K562 (cell line): Measurements from ENCODE around the gene KLHDC7B. TPM values are rescaled to one million over a fixed set of nuclear protein-coding genes. Genes with fewer than 3 reads are reported as not detected.

Experiments
- BRD9 ChIP-seq: fragments of 450-650 bp; IDR thresholded peaks from 2 replicates; pipeline ENCODE4 v1.6.1; 2018; ENCODE audit warnings: low read depth; ENCODE audit not compliant: partially characterized antibody
- CTBP1 ChIP-seq: fragments of 450-650 bp; IDR thresholded peaks from 2 replicates; pipeline ENCODE4 v1.6.1; 2016; ENCODE audit warnings: borderline replicate concordance
- GABPA ChIP-seq: fragments of 200-800 bp; sonication (Bioruptor generic); conservative IDR thresholded peaks from 2 replicates; pipeline ENCODE4 v1.6.1; 2016; ENCODE audit warnings: low read depth, missing genetic modification characterization, missing compliant biosample characterization
- GABPB1 ChIP-seq: sonication (generic); formaldehyde crosslinking; IDR thresholded peaks from 2 replicates; pipeline ENCODE4 v1.8.0; 2022; ENCODE audit warnings: mild to moderate bottlenecking, missing genetic modification reagents
- HIVEP1 ChIP-seq: fragments of 250-450 bp; sonication (Bioruptor Pico); IDR thresholded peaks from 2 replicates; pipeline ENCODE4 v1.4.0; 2020; ENCODE audit warnings: mild to moderate bottlenecking
- KAT2B ChIP-seq: IDR thresholded peaks from one replicate; pipeline ENCODE4 v1.6.1; 2012; ENCODE audit warnings: low read depth, mild to moderate bottlenecking, control low read depth, inconsistent platforms, low read length, moderate library complexity
- NCOA6 ChIP-seq: fragments of 450-650 bp; IDR thresholded peaks from 2 replicates; pipeline ENCODE4 v1.6.1; 2017; ENCODE audit warnings: mild to moderate bottlenecking
- NRF1 ChIP-seq, 2 experiments: fragments of 450-650 bp; IDR thresholded peaks in 1 of 2; conservative IDR thresholded peaks in 1 of 2; 2 replicates each; pipeline ENCODE4 v1.6.1; 2014; ENCODE audit warnings: mild to moderate bottlenecking in 2 of 2
- POLR2AphosphoS5 ChIP-seq: IDR thresholded peaks from 2 replicates; pipeline ENCODE4 v1.6.1; 2011; ENCODE audit warnings: mild to moderate bottlenecking, low read depth, low read length, moderate library complexity; ENCODE audit not compliant: control insufficient read depth, insufficient read depth
- RBM34 ChIP-seq: fragments of 200-400 bp; formaldehyde crosslinking; IDR thresholded peaks from 2 replicates; pipeline ENCODE4 v1.6.1; 2018; ENCODE audit warnings: low read length, borderline replicate concordance; ENCODE audit not compliant: insufficient read depth
- TBP ChIP-seq: optimal IDR thresholded peaks from 2 replicates; pipeline ENCODE3; 2011; ENCODE audit warnings: low read depth, low read length, improper control_type of control experiment
- ZNF140 ChIP-seq: fragments of 250-450 bp; sonication (Bioruptor Pico); IDR thresholded peaks from 2 replicates; pipeline ENCODE4 v1.8.0; 2021; ENCODE audit warnings: moderate library complexity, mild to moderate bottlenecking, inconsistent platforms
- ZNF143 ChIP-seq: sonication (generic); formaldehyde crosslinking; IDR thresholded peaks from 2 replicates; pipeline ENCODE4 v1.9.0; 2022; ENCODE audit warnings: mild to moderate bottlenecking, missing genetic modification reagents
- ZNF174 ChIP-seq: fragments of 250-450 bp; sonication (Bioruptor Pico); IDR thresholded peaks from 2 replicates; pipeline ENCODE4 v1.4.0; 2020; ENCODE audit warnings: mild to moderate bottlenecking
- polyA plus RNA-seq, 8 experiments: library from polyadenylated mRNA; depleted of rRNA in 4 of 8; stranded (reverse) in 5 of 8; unstranded in 3 of 8; fragments of >200 nt; fragmentation: Nextera tagmentation in 2 of 8; fragmentation: Illumina TruSeq in 1 of 8; extraction: Ambion mirVana in 2 of 8; extraction: Trizol in 1 of 8; gene quantifications; 2 replicates each; pipeline versions ENCODE4 v1.2.1 to v1.2.3, GENCODE V29; 2011 to 2014; ENCODE audit warnings: inconsistent platforms in 1 of 8, missing spikeins in 1 of 8
- total RNA-seq, 7 experiments: library from RNA; depleted of rRNA in 6 of 7; stranded (reverse); fragments of >200 nt in 6 of 7; fragmentation: Illumina TruSeq in 2 of 7; extraction: Trizol in 2 of 7; gene quantifications; 2 replicates each; pipeline versions ENCODE4 v1.2.1 to v1.2.3, GENCODE V29; 2011 to 2021; ENCODE audit warnings: low replicate concordance in 1 of 7
- TF ChIP-seq, protein P1 (sequence below): IDR thresholded peaks from 2 replicates; pipeline ENCODE4 v1.6.1; 2011; ENCODE audit warnings: borderline replicate concordance, low read depth, mild to moderate bottlenecking, moderate library complexity, low read length; ENCODE audit not compliant: insufficient read depth, poor library complexity, severe bottlenecking
- TF ChIP-seq, protein P2 (sequence below), 2 experiments: IDR thresholded peaks; 2 replicates each; pipeline ENCODE4 v1.6.1; 2012; ENCODE audit warnings: improper control_type of control experiment in 2 of 2, low read depth in 2 of 2, low read length in 2 of 2, borderline replicate concordance in 1 of 2
- TF ChIP-seq, protein P3 (sequence below): fragments of 250-450 bp; sonication (Bioruptor Pico); IDR thresholded peaks from 2 replicates; pipeline ENCODE4 v1.8.0; 2021; ENCODE audit warnings: moderate library complexity, mild to moderate bottlenecking, inconsistent platforms
- TF ChIP-seq, protein P4 (sequence below): fragments of 450-650 bp; IDR thresholded peaks from 2 replicates; pipeline ENCODE4 v1.6.1; 2016; ENCODE audit warnings: borderline replicate concordance

KLHDC7B gene
- total and polyA plus RNA-seq, 9 of the 15 experiments (the other 6 are each of a cell fraction or from before 2014, with no cell fraction given) = 0.04 to 0.22 (median 0.05) TPM; not detected in 4

DNA sequence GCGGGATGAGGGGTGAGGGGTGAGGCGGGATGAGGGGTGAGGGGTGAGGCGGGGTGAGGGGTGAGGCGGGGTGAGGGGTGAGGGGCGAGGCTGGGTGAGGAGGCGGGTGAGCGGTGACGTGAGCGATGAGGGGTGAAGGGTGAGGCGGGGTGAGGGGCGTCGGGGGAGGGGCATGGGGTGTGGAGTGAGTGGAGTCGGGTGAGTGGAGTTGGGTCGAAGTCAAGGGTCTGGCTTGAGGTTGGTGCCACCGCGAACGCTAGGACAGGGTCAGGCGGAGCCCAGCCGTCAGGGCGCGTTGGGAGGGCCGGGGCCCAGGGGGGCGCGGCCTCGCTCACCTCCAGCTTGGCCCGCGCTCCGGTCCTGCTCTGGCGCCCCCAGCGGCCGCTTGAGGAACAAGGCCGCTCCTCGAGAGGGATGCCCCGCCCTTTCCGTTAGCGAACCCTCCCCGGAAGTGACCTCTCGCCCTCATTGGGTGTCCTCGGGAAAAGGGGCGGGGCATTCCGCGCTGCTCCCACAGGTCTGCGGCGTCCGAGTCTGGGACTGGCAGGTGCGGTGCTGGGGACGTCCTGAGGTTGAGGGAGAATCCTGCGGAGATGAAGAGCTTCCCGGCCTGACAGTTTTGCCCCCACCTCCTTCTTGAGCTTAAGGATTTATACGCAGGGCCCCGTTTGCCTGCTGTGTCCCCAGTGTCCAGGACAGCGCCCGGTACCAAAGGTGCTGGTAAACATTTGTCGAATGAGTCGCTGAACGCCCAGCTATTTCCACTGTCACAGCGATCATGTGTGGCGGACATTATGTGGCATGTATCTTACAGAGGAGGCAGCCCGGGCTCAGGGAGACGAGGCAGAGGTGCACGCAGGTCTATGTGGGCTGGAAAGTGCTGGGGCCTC, 17.1 kb downstream of the KLHDC7B start, which contains the start of gene SYCE3 (continued):
- TF ChIP-seq NCOA6 = no peak
- TF ChIP-seq POLR2AphosphoS5 = no peak
- TF ChIP-seq CTBP1 = peak; percentile 76
- no peak for TF ChIP-seq ZNF140 (CRISPR knock-in tag)
- no peak for TF ChIP-seq KAT2B
- TF ChIP-seq, protein P1, sequence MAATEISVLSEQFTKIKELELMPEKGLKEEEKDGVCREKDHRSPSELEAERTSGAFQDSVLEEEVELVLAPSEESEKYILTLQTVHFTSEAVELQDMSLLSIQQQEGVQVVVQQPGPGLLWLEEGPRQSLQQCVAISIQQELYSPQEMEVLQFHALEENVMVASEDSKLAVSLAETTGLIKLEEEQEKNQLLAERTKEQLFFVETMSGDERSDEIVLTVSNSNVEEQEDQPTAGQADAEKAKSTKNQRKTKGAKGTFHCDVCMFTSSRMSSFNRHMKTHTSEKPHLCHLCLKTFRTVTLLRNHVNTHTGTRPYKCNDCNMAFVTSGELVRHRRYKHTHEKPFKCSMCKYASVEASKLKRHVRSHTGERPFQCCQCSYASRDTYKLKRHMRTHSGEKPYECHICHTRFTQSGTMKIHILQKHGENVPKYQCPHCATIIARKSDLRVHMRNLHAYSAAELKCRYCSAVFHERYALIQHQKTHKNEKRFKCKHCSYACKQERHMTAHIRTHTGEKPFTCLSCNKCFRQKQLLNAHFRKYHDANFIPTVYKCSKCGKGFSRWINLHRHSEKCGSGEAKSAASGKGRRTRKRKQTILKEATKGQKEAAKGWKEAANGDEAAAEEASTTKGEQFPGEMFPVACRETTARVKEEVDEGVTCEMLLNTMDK = peak; percentile 85
- no peak for TF ChIP-seq BRD9
- no peak for TF ChIP-seq HIVEP1 (CRISPR knock-in tag)
- no peak for TF ChIP-seq ZNF143
- TF ChIP-seq ZNF174 = no peak
- TF ChIP-seq, protein P2, sequence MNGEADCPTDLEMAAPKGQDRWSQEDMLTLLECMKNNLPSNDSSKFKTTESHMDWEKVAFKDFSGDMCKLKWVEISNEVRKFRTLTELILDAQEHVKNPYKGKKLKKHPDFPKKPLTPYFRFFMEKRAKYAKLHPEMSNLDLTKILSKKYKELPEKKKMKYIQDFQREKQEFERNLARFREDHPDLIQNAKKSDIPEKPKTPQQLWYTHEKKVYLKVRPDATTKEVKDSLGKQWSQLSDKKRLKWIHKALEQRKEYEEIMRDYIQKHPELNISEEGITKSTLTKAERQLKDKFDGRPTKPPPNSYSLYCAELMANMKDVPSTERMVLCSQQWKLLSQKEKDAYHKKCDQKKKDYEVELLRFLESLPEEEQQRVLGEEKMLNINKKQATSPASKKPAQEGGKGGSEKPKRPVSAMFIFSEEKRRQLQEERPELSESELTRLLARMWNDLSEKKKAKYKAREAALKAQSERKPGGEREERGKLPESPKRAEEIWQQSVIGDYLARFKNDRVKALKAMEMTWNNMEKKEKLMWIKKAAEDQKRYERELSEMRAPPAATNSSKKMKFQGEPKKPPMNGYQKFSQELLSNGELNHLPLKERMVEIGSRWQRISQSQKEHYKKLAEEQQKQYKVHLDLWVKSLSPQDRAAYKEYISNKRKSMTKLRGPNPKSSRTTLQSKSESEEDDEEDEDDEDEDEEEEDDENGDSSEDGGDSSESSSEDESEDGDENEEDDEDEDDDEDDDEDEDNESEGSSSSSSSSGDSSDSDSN (IDR thresholded peaks at IDR 0.05; ENCODE audit: borderline replicate concordance in 1 of 2, low read depth in 2 of 2, low read length in 2 of 2) = no peak
- peak; percentile 84 for TF ChIP-seq GABPA (tag)
- TF ChIP-seq, protein P3, sequence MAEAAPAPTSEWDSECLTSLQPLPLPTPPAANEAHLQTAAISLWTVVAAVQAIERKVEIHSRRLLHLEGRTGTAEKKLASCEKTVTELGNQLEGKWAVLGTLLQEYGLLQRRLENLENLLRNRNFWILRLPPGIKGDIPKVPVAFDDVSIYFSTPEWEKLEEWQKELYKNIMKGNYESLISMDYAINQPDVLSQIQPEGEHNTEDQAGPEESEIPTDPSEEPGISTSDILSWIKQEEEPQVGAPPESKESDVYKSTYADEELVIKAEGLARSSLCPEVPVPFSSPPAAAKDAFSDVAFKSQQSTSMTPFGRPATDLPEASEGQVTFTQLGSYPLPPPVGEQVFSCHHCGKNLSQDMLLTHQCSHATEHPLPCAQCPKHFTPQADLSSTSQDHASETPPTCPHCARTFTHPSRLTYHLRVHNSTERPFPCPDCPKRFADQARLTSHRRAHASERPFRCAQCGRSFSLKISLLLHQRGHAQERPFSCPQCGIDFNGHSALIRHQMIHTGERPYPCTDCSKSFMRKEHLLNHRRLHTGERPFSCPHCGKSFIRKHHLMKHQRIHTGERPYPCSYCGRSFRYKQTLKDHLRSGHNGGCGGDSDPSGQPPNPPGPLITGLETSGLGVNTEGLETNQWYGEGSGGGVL (CRISPR knock-in tag) = no peak
- no peak for TF ChIP-seq RBM34
- TF ChIP-seq, protein P4, sequence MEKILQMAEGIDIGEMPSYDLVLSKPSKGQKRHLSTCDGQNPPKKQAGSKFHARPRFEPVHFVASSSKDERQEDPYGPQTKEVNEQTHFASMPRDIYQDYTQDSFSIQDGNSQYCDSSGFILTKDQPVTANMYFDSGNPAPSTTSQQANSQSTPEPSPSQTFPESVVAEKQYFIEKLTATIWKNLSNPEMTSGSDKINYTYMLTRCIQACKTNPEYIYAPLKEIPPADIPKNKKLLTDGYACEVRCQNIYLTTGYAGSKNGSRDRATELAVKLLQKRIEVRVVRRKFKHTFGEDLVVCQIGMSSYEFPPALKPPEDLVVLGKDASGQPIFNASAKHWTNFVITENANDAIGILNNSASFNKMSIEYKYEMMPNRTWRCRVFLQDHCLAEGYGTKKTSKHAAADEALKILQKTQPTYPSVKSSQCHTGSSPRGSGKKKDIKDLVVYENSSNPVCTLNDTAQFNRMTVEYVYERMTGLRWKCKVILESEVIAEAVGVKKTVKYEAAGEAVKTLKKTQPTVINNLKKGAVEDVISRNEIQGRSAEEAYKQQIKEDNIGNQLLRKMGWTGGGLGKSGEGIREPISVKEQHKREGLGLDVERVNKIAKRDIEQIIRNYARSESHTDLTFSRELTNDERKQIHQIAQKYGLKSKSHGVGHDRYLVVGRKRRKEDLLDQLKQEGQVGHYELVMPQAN = no peak
- TF ChIP-seq NRF1 (conservative IDR thresholded peaks at IDR 0.05 in 1 of 2, IDR thresholded peaks at IDR 0.05 in 1 of 2) = peak; percentile 33 to 39; a peak in 3 of 4 replicates
- peak; percentile 9 for TF ChIP-seq TBP
- TF ChIP-seq GABPB1 (CRISPR knock-in tag) = peak; percentile 84
